Stimulated activated CD4-positive, alpha-beta T cell treated with anti-CD3 and anti-CD28 coated beads, Interleukin-2, amount 100 ng/mL, for 4 hours (primary cell): ENCODE data around the gene SCN3A.

Source experiments
- DNase-seq: peaks from one replicate; pipeline ENCODE4 v3.0.0-alpha.2; 2020; ENCODE audit warnings: low read depth

SCN3A gene

GRCh38 chr2:165112133-165112573 lies 91.7 kb downstream of the SCN3A start:
- no peak for DNase-seq

- DNase-seq, result no peak
Measured at GRCh38 chr2:165110394-165110793, 93.5 kb downstream of the SCN3A start.

GRCh38 chr2:165109915-165110314 lies 93.9 kb downstream of the SCN3A start:
- no peak for DNase-seq

- no peak for DNase-seq
Measured at GRCh38 chr2:165105926-165106325, 97.9 kb downstream of the SCN3A start.

- no peak for DNase-seq
Measured at GRCh38 chr2:165087933-165088901, 115.6 kb downstream of the SCN3A start.

GRCh38 chr2:165086337-165086736 lies 117.5 kb downstream of the SCN3A start:
- no peak for DNase-seq

- no peak for DNase-seq
Measured at GRCh38 chr2:165083326-165083725, 120.5 kb downstream of the SCN3A start.

- no peak for DNase-seq
Measured at GRCh38 chr2:165082479-165082878, 121.4 kb downstream of the SCN3A start.

- no peak for DNase-seq
Measured at GRCh38 chr2:165081276-165081675, 122.6 kb downstream of the SCN3A start.

- no peak for DNase-seq
Measured at GRCh38 chr2:165079432-165079831, 124.4 kb downstream of the SCN3A start.

GRCh38 chr2:165078913-165079312 lies 124.9 kb downstream of the SCN3A start:
- no peak for DNase-seq

GRCh38 chr2:165074884-165075283 lies 129.0 kb downstream of the SCN3A start:
- no peak for DNase-seq

GRCh38 chr2:165074323-165074722 lies 129.5 kb downstream of the SCN3A start:
- no peak for DNase-seq

GRCh38 chr2:165070076-165070475 lies 133.8 kb downstream of the SCN3A start:
- DNase-seq, result no peak

GRCh38 chr2:165069151-165069550 lies 134.7 kb downstream of the SCN3A start:
- DNase-seq, result no peak

- no peak for DNase-seq
Measured at GRCh38 chr2:165068487-165068757, 135.4 kb downstream of the SCN3A start.

GRCh38 chr2:165067643-165068486 lies 136.0 kb downstream of the SCN3A start:
- no peak for DNase-seq

- DNase-seq, result no peak
Measured at GRCh38 chr2:165064743-165065142, 139.1 kb downstream of the SCN3A start.

GRCh38 chr2:165060411-165060810 lies 143.4 kb downstream of the SCN3A start:
- no peak for DNase-seq

- no peak for DNase-seq
Measured at GRCh38 chr2:165058476-165059265, 145.2 kb downstream of the SCN3A start.

- no peak for DNase-seq
Measured at GRCh38 chr2:165057931-165058330, 145.9 kb downstream of the SCN3A start.

GRCh38 chr2:165057308-165057707 lies 146.5 kb downstream of the SCN3A start:
- DNase-seq, result no peak
